Karpas-422 (cell line): ENCODE results near the gene ATP9B. TPM values are rescaled to one million over a fixed set of nuclear protein-coding genes. Genes with fewer than 3 reads are reported as not detected.

Experiments used
- DNase-seq: peaks from one replicate; pipeline ENCODE4 v3.0.0-alpha.2; 2015
- H2AFZ ChIP-seq: fragments of 200-600 bp; sonication (generic); 2 replicates; pipeline ENCODE4 v1.6.1; 2014; ENCODE audit warnings: antibody characterized with exemption, low read length, mixed read lengths
- H3K27ac ChIP-seq: fragments of 200-600 bp; sonication (generic); 2 replicates; pipeline ENCODE4 v1.5.1; 2014; ENCODE audit warnings: mild to moderate bottlenecking, low read length, moderate library complexity
- H3K27me3 ChIP-seq: fragments of 200-600 bp; sonication (generic); 2 replicates; pipeline ENCODE4 v1.6.1; 2014; ENCODE audit warnings: low read length, mixed read lengths
- H3K36me3 ChIP-seq: fragments of 200-600 bp; sonication (generic); 2 replicates; pipeline ENCODE4 v1.6.1; 2014; ENCODE audit warnings: low read length, mixed read lengths; ENCODE audit not compliant: insufficient read depth
- H3K4me1 ChIP-seq: fragments of 200-600 bp; sonication (generic); 2 replicates; pipeline ENCODE4 v1.6.1; 2014; ENCODE audit warnings: mild to moderate bottlenecking, low read length, mixed read lengths
- H3K4me2 ChIP-seq: fragments of 200-600 bp; sonication (generic); 2 replicates; pipeline ENCODE4 v1.6.1; 2014; ENCODE audit warnings: low read length, low read depth, mild to moderate bottlenecking; ENCODE audit not compliant: poor library complexity, severe bottlenecking
- H3K4me3 ChIP-seq: fragments of 200-600 bp; sonication (generic); 2 replicates; pipeline ENCODE4 v1.5.1; 2014; ENCODE audit warnings: mild to moderate bottlenecking, antibody characterized with exemption, low read length, mixed read lengths
- H3K79me2 ChIP-seq: fragments of 200-600 bp; sonication (generic); 2 replicates; pipeline ENCODE4 v1.6.1; 2014; ENCODE audit warnings: mild to moderate bottlenecking, low read length, mixed read lengths
- H3K9ac ChIP-seq: fragments of 200-600 bp; sonication (generic); 2 replicates; pipeline ENCODE4 v1.6.0; 2014; ENCODE audit warnings: low read length
- H3K9me2 ChIP-seq: fragments of 200-600 bp; sonication (generic), shearing (Covaris generic); replicated peaks from 2 replicates; pipeline ENCODE4 v1.6.0; 2014; ENCODE audit warnings: mild to moderate bottlenecking, low read length, moderate library complexity; ENCODE audit not compliant: insufficient read depth
- H3K9me3 ChIP-seq: fragments of 300-700, 200-600 bp; sonication (generic); 2 replicates; pipeline ENCODE4 v1.6.1; 2014; ENCODE audit warnings: low read length, mixed read lengths
- H4K20me1 ChIP-seq: fragments of 200-600 bp; sonication (generic); 2 replicates; pipeline ENCODE4 v1.6.1; 2014; ENCODE audit warnings: mild to moderate bottlenecking, antibody characterized with exemption, low read length, low read depth; ENCODE audit not compliant: insufficient read depth
- total RNA-seq: library from RNA; depleted of rRNA; stranded (reverse); fragments of >200 nt; shearing (Covaris generic); gene quantifications from 2 replicates; pipeline ENCODE4 v1.2.3, GENCODE V29; 2014; ENCODE audit warnings: low replicate concordance; rRNA removed

The ATP9B gene
- total RNA-seq, 1 experiment from 2014 or later = 65.1 TPM

DNA sequence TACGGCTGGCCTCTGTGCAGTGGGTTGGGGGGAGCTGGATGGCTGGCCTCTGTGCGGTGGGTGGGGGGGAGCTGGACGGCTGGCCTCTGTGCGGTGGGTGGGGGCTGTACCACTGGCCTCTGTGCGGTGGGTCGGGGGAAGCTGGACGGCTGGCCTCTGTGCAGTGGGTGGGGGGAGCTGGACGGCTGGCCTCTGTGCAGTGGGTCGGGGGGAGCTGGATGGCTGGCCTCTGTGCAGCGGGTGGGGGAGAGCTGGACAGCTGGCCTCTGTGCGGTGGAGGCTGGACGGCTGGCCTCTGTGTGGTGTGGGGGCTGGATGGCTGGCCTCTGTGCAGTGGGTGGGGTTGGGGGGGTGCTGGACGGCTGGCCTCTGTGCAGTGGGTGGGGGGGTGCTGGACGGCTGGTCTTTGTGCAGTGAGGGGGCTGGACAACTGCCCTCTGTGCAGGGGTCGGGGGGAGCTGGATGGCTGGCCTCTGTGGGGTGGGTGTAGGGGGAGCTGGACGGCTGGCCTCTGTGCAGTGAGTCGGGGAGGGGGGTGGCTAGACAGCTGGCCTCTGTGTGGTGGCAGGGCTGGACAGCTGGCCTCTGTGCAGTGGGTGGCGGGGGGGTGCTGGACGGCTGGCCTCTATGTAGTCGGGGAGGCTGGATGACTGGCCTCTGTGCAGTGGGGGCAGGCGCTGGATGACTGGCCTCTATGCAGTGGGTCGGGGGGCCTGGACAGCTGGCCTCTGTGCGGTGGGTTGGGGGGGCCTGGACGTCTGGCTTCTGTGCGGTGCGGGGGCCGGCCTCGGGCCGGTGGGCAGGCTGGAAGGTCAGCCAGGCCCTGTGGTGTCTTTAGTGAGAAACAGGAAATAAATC is 358.4 kb downstream of the ATP9B start:
- H3K9me2 ChIP-seq = no peaks in the 10 kb centered on the region
- no peak overlapping the region for H3K27ac ChIP-seq
- H3K9me3 ChIP-seq = no peaks in the 10 kb centered on the region
- no peak for DNase-seq
- no peaks in the 10 kb centered on the region for H3K4me1 ChIP-seq
- peaks cover 75% of the 10 kb centered on the region for H4K20me1 ChIP-seq
- no peak overlapping the region for H3K4me2 ChIP-seq
- H3K9ac ChIP-seq = no peak overlapping the region
- H3K36me3 ChIP-seq = no peaks in the 10 kb centered on the region
- no peak overlapping the region for H2AFZ ChIP-seq
- no peak overlapping the region for H3K4me3 ChIP-seq
- no peaks in the 10 kb centered on the region for H3K27me3 ChIP-seq
- H3K79me2 ChIP-seq = peaks cover 96% of the 10 kb centered on the region

Other genes starting within 250 kb of the ATP9B start
- gene SALL3, start 89.6 kb upstream of the ATP9B start, total RNA-seq = not detected in 2 replicates